A549 treated with AZD2906 at 1 μM for 4 hours (cell line): Measurements from ENCODE around the gene G6PC3. TPM values are rescaled to one million over a fixed set of nuclear protein-coding genes. Genes with fewer than 3 reads are reported as not detected.

Experiments
- total RNA-seq: library from RNA; stranded (reverse); fragments of 200-300 nt; extraction: Qiagen RNA extraction; gene quantifications from 5 replicates; pipeline ENCODE4 v1.2.3, GENCODE V29; 2022

G6PC3 gene, protein sequence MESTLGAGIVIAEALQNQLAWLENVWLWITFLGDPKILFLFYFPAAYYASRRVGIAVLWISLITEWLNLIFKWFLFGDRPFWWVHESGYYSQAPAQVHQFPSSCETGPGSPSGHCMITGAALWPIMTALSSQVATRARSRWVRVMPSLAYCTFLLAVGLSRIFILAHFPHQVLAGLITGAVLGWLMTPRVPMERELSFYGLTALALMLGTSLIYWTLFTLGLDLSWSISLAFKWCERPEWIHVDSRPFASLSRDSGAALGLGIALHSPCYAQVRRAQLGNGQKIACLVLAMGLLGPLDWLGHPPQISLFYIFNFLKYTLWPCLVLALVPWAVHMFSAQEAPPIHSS
- 116 to 174 TPM (median 167 TPM) in 5 replicates for total RNA-seq

DNA sequence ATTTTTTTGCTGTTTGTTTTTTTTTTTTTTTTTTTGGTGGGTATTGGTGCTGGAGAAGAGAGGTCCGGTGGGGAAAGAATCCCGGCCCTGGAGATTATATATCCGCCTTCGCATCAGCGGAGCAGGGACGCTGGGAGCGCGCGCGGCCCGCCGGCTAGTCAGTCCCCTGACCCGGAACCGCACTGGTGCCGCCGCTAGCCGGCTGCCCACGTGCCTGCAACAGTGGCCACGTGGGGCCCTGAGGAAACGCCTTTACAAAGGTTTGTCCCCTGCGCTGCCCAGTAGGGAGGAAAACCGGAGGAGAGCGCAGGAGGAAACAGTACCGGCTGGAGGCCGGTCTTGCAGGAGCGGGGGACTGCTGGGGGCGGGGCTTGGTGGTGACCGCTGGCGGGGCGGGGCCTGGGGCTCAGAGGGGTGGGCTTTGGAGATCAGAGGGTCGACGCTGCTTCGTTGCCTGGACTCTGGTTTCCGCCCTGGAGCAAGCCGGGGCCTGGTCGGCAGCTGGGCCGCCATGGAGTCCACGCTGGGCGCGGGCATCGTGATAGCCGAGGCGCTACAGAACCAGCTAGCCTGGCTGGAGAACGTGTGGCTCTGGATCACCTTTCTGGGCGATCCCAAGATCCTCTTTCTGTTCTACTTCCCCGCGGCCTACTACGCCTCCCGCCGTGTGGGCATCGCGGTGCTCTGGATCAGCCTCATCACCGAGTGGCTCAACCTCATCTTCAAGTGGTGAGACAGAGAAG, at the start of gene G6PC3:
TSS of gene G6PC3 (plus strand) at position 281 of the 743 bp plus-strand sequence. CDS start at position 512, 231 bp downstream.

DNA sequence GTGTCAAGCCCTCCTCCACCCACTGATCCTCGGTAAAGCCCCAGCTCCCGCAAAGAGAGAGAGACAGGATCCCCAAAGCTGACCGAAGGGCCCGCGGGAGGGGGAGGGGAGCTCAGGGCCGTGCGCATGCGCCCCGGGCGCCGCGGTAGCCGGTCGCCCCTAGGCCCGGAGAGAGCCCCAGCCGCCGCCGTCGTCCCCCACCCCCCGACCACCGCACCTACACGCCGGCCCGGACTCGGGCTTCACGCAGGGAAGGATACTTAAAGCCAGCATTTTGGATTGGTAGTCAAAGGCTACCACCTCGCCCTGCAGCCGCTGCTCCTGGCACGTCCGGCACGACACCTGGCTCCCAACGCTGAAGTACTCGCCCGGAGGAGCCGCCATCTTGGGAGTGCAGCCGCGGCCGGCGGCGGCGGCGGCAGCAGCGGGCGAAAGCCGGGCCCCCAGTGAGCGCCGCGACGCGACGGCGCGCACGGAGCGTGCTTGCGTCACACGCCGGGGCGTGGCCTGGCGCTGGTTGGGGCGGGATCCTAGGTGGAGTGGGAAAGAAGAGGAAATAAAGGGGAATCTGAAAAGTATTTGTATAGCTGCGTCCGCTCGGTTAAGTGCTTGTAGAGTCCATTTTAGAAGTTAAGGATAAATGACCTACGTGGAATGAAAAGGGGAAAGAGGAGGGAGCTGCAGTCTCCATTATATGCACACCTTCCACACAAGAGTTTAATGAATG, 4.2 kb upstream of the G6PC3 start, which contains the start of gene LSM12:
TSS of gene LSM12 (minus strand) at position 468 of the 727 bp plus-strand sequence. CDS start at position 384, 84 bp downstream.

DNA sequence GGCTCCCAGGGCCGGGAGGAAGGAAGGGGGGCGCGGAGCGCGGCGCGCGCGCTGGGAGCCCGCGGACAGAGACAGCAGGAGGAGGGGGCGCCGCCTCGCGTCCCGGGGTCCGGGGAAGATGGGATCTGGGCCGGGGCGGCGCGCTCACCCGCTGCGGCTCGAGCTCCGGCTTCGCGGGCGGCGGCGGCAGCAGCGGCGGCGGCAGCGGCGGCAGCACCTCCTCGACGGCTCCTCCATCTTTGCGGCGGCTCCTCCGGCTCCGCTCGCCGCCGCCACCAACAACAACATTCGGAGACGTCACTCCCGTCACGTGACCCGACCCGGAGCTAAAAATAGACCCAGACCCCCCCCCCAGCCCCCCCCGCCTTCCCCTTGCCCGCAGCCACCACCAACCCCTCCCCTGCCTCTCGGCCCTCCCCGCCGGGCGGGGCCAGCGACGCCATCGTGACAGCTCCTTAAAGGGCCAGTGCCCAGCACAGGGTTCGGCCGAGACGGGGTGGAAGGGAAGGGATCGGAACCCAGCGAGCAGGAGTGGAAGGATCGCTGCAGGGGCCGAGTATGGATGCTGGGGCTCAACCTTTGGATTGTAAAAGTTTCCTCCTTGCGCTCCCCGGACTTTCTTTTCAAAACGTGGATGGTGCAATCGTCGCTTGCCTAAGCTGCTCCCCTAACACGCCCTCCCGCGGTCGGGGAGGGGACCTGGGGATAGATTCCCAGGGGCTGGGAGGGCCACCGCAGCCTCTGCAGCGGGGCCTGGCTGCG, 53.0 kb downstream of the G6PC3 start, which contains the start of gene HDAC5:
TSS of gene HDAC5 (minus strand) at position 286 of the 762 bp plus-strand sequence. CDS start 6,126 bp downstream, outside the sequence.

Other genes starting within 250 kb of the G6PC3 start
- gene MPP3, start 237.6 kb upstream of the G6PC3 start, total RNA-seq, result 13.9 to 16.7 TPM (median 15.3 TPM) in 5 replicates
- gene CD300LG, start 223.6 kb upstream of the G6PC3 start, total RNA-seq, result not detected in 5 replicates
- 1.1 to 1.8 TPM (median 1.4 TPM) in 5 replicates for gene MPP2, start 163.2 kb upstream of the G6PC3 start, total RNA-seq
- gene PPY, start 128.3 kb upstream of the G6PC3 start, total RNA-seq, result 0.34 to 0.43 TPM in 2 of 5 replicates, not detected in the others
- gene PYY, start 116.8 kb upstream of the G6PC3 start, total RNA-seq, result 0.08 TPM in 1 of 5 replicates, not detected in the others
- 1.1 to 1.4 TPM (median 1.2 TPM) in 5 replicates for gene NAGS, start 66.1 kb upstream of the G6PC3 start, total RNA-seq
- gene TMEM101, start 55.8 kb upstream of the G6PC3 start, total RNA-seq, result 26.6 to 32.4 TPM (median 30.7 TPM) in 5 replicates
- 48.6 to 52.3 TPM (median 49.5 TPM) in 5 replicates for gene LSM12, start 4.1 kb upstream of the G6PC3 start, total RNA-seq
- gene HDAC5, start 52.9 kb downstream of the G6PC3 start, total RNA-seq, result 12.0 to 16.8 TPM (median 15.3 TPM) in 5 replicates
- gene HROB, start 71.2 kb downstream of the G6PC3 start, total RNA-seq, result 8.3 to 11.9 TPM (median 11.3 TPM) in 5 replicates
- 0.07 TPM in 3 of 5 replicates, not detected in the others for gene ASB16, start 100.0 kb downstream of the G6PC3 start, total RNA-seq
- 34.5 to 43.3 TPM (median 42.7 TPM) in 5 replicates for gene TMUB2, start 116.2 kb downstream of the G6PC3 start, total RNA-seq
- gene ATXN7L3, start 129.1 kb downstream of the G6PC3 start, total RNA-seq, result 52.9 to 68.2 TPM (median 63.5 TPM) in 5 replicates
- 79.2 to 91.0 TPM (median 85.8 TPM) in 5 replicates for gene UBTF, start 148.9 kb downstream of the G6PC3 start, total RNA-seq
- not detected in 5 replicates for gene SLC4A1, start 197.4 kb downstream of the G6PC3 start, total RNA-seq
- 0.82 to 1.5 TPM (median 0.88 TPM) in 5 replicates for gene RUNDC3A, start 237.9 kb downstream of the G6PC3 start, total RNA-seq